Activated CD8-positive, alpha-beta T cell treated with anti-CD3 and anti-CD28 coated beads, Interleukin-2, amount 10 ng/mL, durations not matched to agents 7 days and 5 days (primary cell): ENCODE data around the gene SYDE2. TPM values are rescaled to one million over a fixed set of nuclear protein-coding genes. Genes with fewer than 3 reads are reported as not detected.

Source experiments
- ATAC-seq: fragments of 150-1000 bp; cut with Tn5 transposase; one replicate; pipeline ENCODE4 v1.10.0; 2021; ENCODE audit warnings: moderate library complexity
- CTCF ChIA-PET: fragments of 350-600 bp; sonication (Branson Sonifier 250); formaldehyde crosslinking; loops from one replicate; lab custom pipeline; 2021; ENCODE audit warnings: antibody characterized with exemption; lab: Charles Lee
- POLR2A ChIA-PET: fragments of 350-600 bp; sonication (Branson Sonifier 250); formaldehyde crosslinking; loops from one replicate; lab custom pipeline; 2021; ENCODE audit warnings: antibody characterized with exemption; lab: Charles Lee
- DNase-seq: peaks from one replicate; pipeline ENCODE4 v3.0.0-alpha.2; 2020
- H3K27ac Mint-ChIP-seq: one replicate; pipeline ENCODE4 v1.8.0; 2021; ENCODE audit warnings: mild to moderate bottlenecking, mixed read lengths
- H3K27me3 Mint-ChIP-seq: one replicate; pipeline ENCODE4 v1.8.0; 2021; ENCODE audit warnings: low read depth, mixed read lengths
- H3K36me3 Mint-ChIP-seq: one replicate; pipeline ENCODE4 v1.8.0; 2021; ENCODE audit warnings: low read depth, mixed read lengths
- H3K4me1 Mint-ChIP-seq: one replicate; pipeline ENCODE4 v1.8.0; 2021; ENCODE audit warnings: low read depth, mixed read lengths
- H3K4me3 Mint-ChIP-seq: one replicate; pipeline ENCODE4 v1.8.0; 2021; ENCODE audit warnings: mild to moderate bottlenecking, mixed read lengths
- H3K9me3 Mint-ChIP-seq: one replicate; pipeline ENCODE4 v1.8.0; 2022; ENCODE audit warnings: mixed read lengths; ENCODE audit not compliant: insufficient read depth
- microRNA-seq: library from miRNA; unstranded; fragments of <30 nt; microRNA quantifications from one replicate; pipeline ENCODE4 v1.2.0, GENCODE V29; 2022
- total RNA-seq, 2 experiments: library from RNA; stranded (reverse); gene quantifications; one replicate each; pipeline ENCODE4 v1.2.3, GENCODE V29; 2021

The SYDE2 gene
- total RNA-seq, 2 experiments from 2014 or later, result 1.9 to 2.6 TPM

- Mint-ChIP-seq H3K4me1 (peaks cover 3% of the 10 kb centered on the region), H3K27ac (no peak overlapping the region), H3K36me3 (no peaks in the 10 kb centered on the region), H3K27me3 (peaks cover 24% of the 10 kb centered on the region), H3K9me3 (no peaks in the 10 kb centered on the region), H3K4me3 (no peak overlapping the region)
- ATAC-seq, result no peak
- CTCF ChIA-PET, result no interaction called here
- no peak for DNase-seq
- POLR2A ChIA-PET, result no interaction called here
Observed at GRCh38 chr1:85121744-85122143, 79.1 kb downstream of the SYDE2 start.

- Mint-ChIP-seq H3K4me3 (no peak overlapping the region), H3K9me3 (no peaks in the 10 kb centered on the region), H3K27me3 (peaks cover 18% of the 10 kb centered on the region), H3K27ac (no peak overlapping the region), H3K36me3 (no peaks in the 10 kb centered on the region), H3K4me1 (peaks cover 5% of the 10 kb centered on the region)
- ChIA-PET POLR2A (no interaction called here), CTCF (no interaction called here)
- DNase-seq, result no peak
- no peak for ATAC-seq
Observed at GRCh38 chr1:85118751-85119150, 82.1 kb downstream of the SYDE2 start.

- H3K27me3 Mint-ChIP-seq, result peaks cover 18% of the 10 kb centered on the region
- CTCF ChIA-PET, result interaction anchor here (1.3 kb wide), 1 partner anchor 142 kb away, joined by 3 read pairs; no protein-coding TSS in a partner anchor
- ATAC-seq, result no peak
Observed at GRCh38 chr1:85116856-85117255, 84.0 kb downstream of the SYDE2 start.

GRCh38 chr1:85115933-85116332 lies 84.9 kb downstream of the SYDE2 start:
- no peaks in the 10 kb centered on the region for H3K9me3 Mint-ChIP-seq
- H3K4me3 Mint-ChIP-seq, result no peak overlapping the region
- POLR2A ChIA-PET, result no interaction called here
- ATAC-seq, result no peak
- H3K27me3 Mint-ChIP-seq, result peaks cover 16% of the 10 kb centered on the region
- peaks cover 5% of the 10 kb centered on the region for H3K4me1 Mint-ChIP-seq
- DNase-seq, result no peak
- H3K27ac Mint-ChIP-seq, result no peak overlapping the region
- CTCF ChIA-PET, result interaction anchor here (1.3 kb wide), 1 partner anchor 143 kb away, joined by 3 read pairs; no protein-coding TSS in a partner anchor
- H3K36me3 Mint-ChIP-seq, result no peaks in the 10 kb centered on the region

More at GRCh38 chr1:85116856-85117255, 84.0 kb downstream of the SYDE2 start:
- peaks cover 5% of the 10 kb centered on the region for H3K4me1 Mint-ChIP-seq
- H3K4me3 Mint-ChIP-seq, result no peak overlapping the region
- no peak for DNase-seq
- POLR2A ChIA-PET, result no interaction called here
- H3K9me3 Mint-ChIP-seq, result no peaks in the 10 kb centered on the region
- no peaks in the 10 kb centered on the region for H3K36me3 Mint-ChIP-seq
- H3K27ac Mint-ChIP-seq, result no peak overlapping the region

- H3K27me3 Mint-ChIP-seq, result peaks cover 15% of the 10 kb centered on the region
- CTCF ChIA-PET, result interaction anchor here (1.3 kb wide), 1 partner anchor 129 kb away, joined by 3 read pairs; no protein-coding TSS in a partner anchor
- ATAC-seq, result no peak
- peaks cover 2% of the 10 kb centered on the region for H3K4me1 Mint-ChIP-seq
- DNase-seq, result no peak
- POLR2A ChIA-PET, result no interaction called here
- no peaks in the 10 kb centered on the region for H3K9me3 Mint-ChIP-seq
- no peaks in the 10 kb centered on the region for H3K36me3 Mint-ChIP-seq
- no peak overlapping the region for H3K27ac Mint-ChIP-seq
- no peak overlapping the region for H3K4me3 Mint-ChIP-seq
Observed at GRCh38 chr1:85111695-85112094, 89.1 kb downstream of the SYDE2 start.

- Mint-ChIP-seq H3K36me3 (no peaks in the 10 kb centered on the region), H3K27me3 (peaks cover 16% of the 10 kb centered on the region), H3K4me1 (no peaks in the 10 kb centered on the region), H3K27ac (no peak overlapping the region), H3K4me3 (no peak overlapping the region), H3K9me3 (no peaks in the 10 kb centered on the region)
- CTCF ChIA-PET, result interaction anchor here (0.7 to 4.3 kb wide), 15 partner anchors 19 to 167 kb away, joined by 3 to 71 read pairs (median 5); partner anchors contain the start of genes BCL10, C1orf52 and SYDE2
- ATAC-seq (peak; percentile 85), DNase-seq (peak; percentile 48)
- POLR2A ChIA-PET, result no interaction called here
Observed at GRCh38 chr1:85109475-85109874, 91.3 kb downstream of the SYDE2 start.

Small RNAs within 50 kb of the gene (microRNA-seq; reads per million reads assigned to microRNA genes)
- gene MIR4423, result 2.9 reads per million

Other genes with a start within 250 kb of the SYDE2 start
- 10 to 100 TPM; 11.4 to 12.9 TPM for gene MCOLN2, start 203.9 kb downstream of the SYDE2 start, total RNA-seq
- 1 to 10 TPM; 1.6 TPM for gene MCOLN3, start 152.5 kb downstream of the SYDE2 start, total RNA-seq
- 10 to 100 TPM; 25.5 to 29.5 TPM for gene C1orf52, start 58.6 kb upstream of the SYDE2 start, total RNA-seq
- gene BCL10, start 75.6 kb upstream of the SYDE2 start, total RNA-seq, result 10 to 100 TPM; 26.4 to 27.0 TPM